Testis (tissue), 3 donors: ENCODE measurements around the gene TNNT2. TPM values are rescaled to one million over a fixed set of nuclear protein-coding genes. Genes with fewer than 3 reads are reported as not detected.

Experiments used
- DNase-seq: peaks from one replicate; pipeline ENCODE4 v3.0.0-alpha.2; 2019
- H3K27ac ChIP-seq, 2 donors: fragments of 200-600 bp; sonication (generic); one replicate each; pipeline ENCODE4 v1.5.1; 2019
- H3K27me3 ChIP-seq: fragments of 200-600 bp; sonication (generic); one replicate; pipeline ENCODE4 v1.5.1; 2019
- H3K36me3 ChIP-seq: fragments of 200-600 bp; sonication (generic); one replicate; pipeline ENCODE4 v1.5.1; 2017; ENCODE audit warnings: low read depth; ENCODE audit errors: missing control alignments
- H3K4me1 ChIP-seq: fragments of 200-600 bp; sonication (generic); one replicate; pipeline ENCODE4 v1.5.1; 2019
- H3K4me3 ChIP-seq, 2 donors: fragments of 200-600 bp; sonication (generic); one replicate each; pipeline ENCODE4 v1.5.1; 2017 to 2019
- H3K9me3 ChIP-seq: fragments of 200-600 bp; sonication (generic); one replicate; pipeline ENCODE4 v1.5.1; 2017
- POLR2A ChIP-seq: fragments of 450-650 bp; IDR thresholded peaks from one replicate; pipeline ENCODE4 v1.6.1; 2017; ENCODE audit warnings: antibody characterized with exemption, mild to moderate bottlenecking, moderate library complexity
- WGBS, 2 donors: methylation state at CpG; one replicate each; pipeline ENCODE4 v1.1.5; 2018; 5-methylcytosine and 5-hydroxymethylcytosine counted together
- intact Hi-C: fragments of 100-400 bp; cut with DNase I; formaldehyde crosslinking; loops from one replicate; pipeline ENCODE4 v1.15.1; 2023; ENCODE audit warnings: low total_unique reads
- polyA plus RNA-seq: library from polyadenylated mRNA; stranded (reverse); fragments of 350-450 nt; fragmentation: Illumina TruSeq; extraction: RNeasy Lipid Tissue Mini Kit (QIAGEN cat#74804); gene quantifications from one replicate; pipeline ENCODE4 v1.2.3, GENCODE V29; 2014; ENCODE audit warnings: low read depth, low replicate concordance; ENCODE audit not compliant: insufficient read depth
- total RNA-seq, 2 donors: library from RNA; depleted of rRNA; stranded (reverse); fragments of >200 nt; gene quantifications; one replicate each; pipeline ENCODE4 v1.2.3, GENCODE V29; 2016
- TF ChIP-seq, protein P1 (sequence below), 3 experiments: fragments of 450-650 bp in 2 of 3; fragments of 200-600 bp in 1 of 3; sonication (generic) in 1 of 3; IDR thresholded peaks; one replicate each; pipeline ENCODE4 v1.5.1; 2016 to 2019; ENCODE audit warnings: antibody characterized with exemption in 3 of 3, mild to moderate bottlenecking in 2 of 3, moderate library complexity in 1 of 3

Gene TNNT2
- total and polyA plus RNA-seq, 3 donors from 2014 or later: 0.79 to 2.7 (median 1.1) TPM

DNA sequence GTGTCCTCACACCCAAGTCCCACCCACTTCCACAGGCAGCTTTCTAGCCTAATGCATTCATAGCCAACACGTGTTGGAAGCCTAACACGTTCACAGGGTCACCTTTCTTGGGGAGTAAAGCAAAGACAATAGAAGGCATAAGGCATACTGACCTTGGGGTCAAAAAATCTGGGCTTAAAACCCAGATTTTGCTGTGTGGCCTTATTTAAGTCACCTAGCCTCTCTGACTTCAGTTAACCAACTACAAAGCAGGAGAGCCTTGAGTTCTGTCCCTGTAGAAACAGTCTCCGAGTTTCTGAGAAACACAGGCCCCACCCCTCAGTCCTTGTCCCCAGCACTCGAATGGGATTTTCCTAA, 1.4 kb downstream of the TNNT2 start:
- Histone ChIP-seq H3K27me3 (no peaks in the 10 kb centered on the region), H3K4me3 (no peak overlapping the region), H3K4me1 (no peaks in the 10 kb centered on the region), H3K9me3 (no peaks in the 10 kb centered on the region), H3K36me3 (no peaks in the 10 kb centered on the region), H3K27ac (no peak overlapping the region)
- intact Hi-C loops: no loop called here
- 63 to 76% methylated on average over 4 of the region's 4 CpGs for WGBS, 2 donors
- TF ChIP-seq POLR2A: no peak
- TF ChIP-seq, protein P1, sequence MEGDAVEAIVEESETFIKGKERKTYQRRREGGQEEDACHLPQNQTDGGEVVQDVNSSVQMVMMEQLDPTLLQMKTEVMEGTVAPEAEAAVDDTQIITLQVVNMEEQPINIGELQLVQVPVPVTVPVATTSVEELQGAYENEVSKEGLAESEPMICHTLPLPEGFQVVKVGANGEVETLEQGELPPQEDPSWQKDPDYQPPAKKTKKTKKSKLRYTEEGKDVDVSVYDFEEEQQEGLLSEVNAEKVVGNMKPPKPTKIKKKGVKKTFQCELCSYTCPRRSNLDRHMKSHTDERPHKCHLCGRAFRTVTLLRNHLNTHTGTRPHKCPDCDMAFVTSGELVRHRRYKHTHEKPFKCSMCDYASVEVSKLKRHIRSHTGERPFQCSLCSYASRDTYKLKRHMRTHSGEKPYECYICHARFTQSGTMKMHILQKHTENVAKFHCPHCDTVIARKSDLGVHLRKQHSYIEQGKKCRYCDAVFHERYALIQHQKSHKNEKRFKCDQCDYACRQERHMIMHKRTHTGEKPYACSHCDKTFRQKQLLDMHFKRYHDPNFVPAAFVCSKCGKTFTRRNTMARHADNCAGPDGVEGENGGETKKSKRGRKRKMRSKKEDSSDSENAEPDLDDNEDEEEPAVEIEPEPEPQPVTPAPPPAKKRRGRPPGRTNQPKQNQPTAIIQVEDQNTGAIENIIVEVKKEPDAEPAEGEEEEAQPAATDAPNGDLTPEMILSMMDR (IDR thresholded peaks at IDR 0.05): no peak
- DNase-seq: no peak

- no peaks in the 10 kb centered on the region for H3K27me3 ChIP-seq
- DNase-seq: no peak
- TF ChIP-seq, protein P1 (IDR thresholded peaks at IDR 0.05): no peak
- no peak for TF ChIP-seq POLR2A
Observed at GRCh38 chr1:201375169-201375568, 2.3 kb downstream of the TNNT2 start.

DNA sequence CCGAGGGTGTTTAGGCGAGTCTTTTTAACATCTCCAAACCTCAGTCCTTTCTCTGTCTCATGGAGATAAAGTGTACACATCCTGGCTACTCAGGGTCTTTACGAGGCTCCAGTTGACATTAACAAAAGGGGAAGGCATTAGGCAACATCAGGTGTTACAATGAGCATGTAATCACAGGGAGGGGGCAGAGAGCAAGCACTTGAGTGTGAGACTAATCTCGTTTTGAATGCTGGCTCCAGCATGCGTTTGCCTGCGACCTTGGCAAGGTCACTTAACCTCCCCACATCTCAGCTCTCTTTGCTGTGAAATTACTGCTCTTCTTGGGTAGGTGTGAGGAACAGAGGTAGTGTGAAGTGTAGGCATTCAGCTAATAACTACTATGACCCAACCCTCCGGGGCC, 3.1 kb downstream of the TNNT2 start:
- intact Hi-C loops: loop anchor here (5.0 kb wide), 1 partner anchor 287 kb away; no protein-coding TSS in a partner anchor
- no peaks in the 10 kb centered on the region for H3K27me3 ChIP-seq
- no peaks in the 10 kb centered on the region for H3K36me3 ChIP-seq
- no peak overlapping the region for H3K4me3 ChIP-seq
- no peak for DNase-seq
- H3K4me1 ChIP-seq: no peaks in the 10 kb centered on the region
- H3K9me3 ChIP-seq: no peaks in the 10 kb centered on the region
- TF ChIP-seq, protein P1 (IDR thresholded peaks at IDR 0.05): no peak
- no peak for TF ChIP-seq POLR2A
- H3K27ac ChIP-seq: no peak overlapping the region
- 48 to 52% methylated on average over 7 of the region's 7 CpGs for WGBS, 2 donors

More at GRCh38 chr1:201375169-201375568, 2.3 kb downstream of the TNNT2 start:
- Histone ChIP-seq H3K4me1 (no peaks in the 10 kb centered on the region), H3K9me3 (no peaks in the 10 kb centered on the region), H3K4me3 (no peak overlapping the region), H3K36me3 (no peaks in the 10 kb centered on the region), H3K27ac (no peak overlapping the region)
- intact Hi-C loops: no loop called here
- 53 to 86% methylated on average over 4 of the region's 4 CpGs for WGBS, 2 donors

GRCh38 chr1:201371792-201372191, 5.7 kb downstream of the TNNT2 start:
- H3K4me3 ChIP-seq: no peak overlapping the region
- no peak overlapping the region for H3K27ac ChIP-seq
- H3K36me3 ChIP-seq: no peaks in the 10 kb centered on the region
- 81 to 82% methylated on average over 6 of the region's 6 CpGs for WGBS, 2 donors
- DNase-seq: no peak
- no peaks in the 10 kb centered on the region for H3K4me1 ChIP-seq
- H3K9me3 ChIP-seq: no peaks in the 10 kb centered on the region
- intact Hi-C loops: loop anchor here (5.0 kb wide), 1 partner anchor 284 kb away; no protein-coding TSS in a partner anchor
- H3K27me3 ChIP-seq: no peaks in the 10 kb centered on the region
- TF ChIP-seq POLR2A: no peak
- TF ChIP-seq, protein P1 (IDR thresholded peaks at IDR 0.05): no peak

DNA sequence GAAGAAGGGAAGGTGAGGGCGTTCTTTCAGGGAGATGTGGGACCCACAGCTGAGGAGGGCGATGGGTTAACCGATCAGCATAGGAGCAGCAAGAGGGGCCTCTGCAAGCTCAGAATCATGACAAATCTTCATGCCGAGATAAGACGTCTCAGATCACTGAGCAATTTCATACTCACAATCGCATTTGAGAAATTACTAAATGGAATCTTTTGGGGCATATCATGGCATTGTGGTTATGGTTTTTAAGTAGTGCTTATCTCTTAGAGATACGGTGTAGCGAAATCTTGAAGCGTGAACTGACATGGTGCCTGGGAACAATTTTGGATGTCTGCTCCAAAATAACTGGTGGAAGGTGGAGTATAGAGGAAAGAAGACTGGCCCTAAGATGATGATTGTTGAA, 6.2 kb downstream of the TNNT2 start:
- H3K27ac ChIP-seq: no peak overlapping the region
- H3K9me3 ChIP-seq: no peaks in the 10 kb centered on the region
- H3K27me3 ChIP-seq: no peaks in the 10 kb centered on the region
- no peaks in the 10 kb centered on the region for H3K36me3 ChIP-seq
- no peak overlapping the region for H3K4me3 ChIP-seq
- 75 to 90% methylated on average over 9 of the region's 9 CpGs for WGBS, 2 donors
- TF ChIP-seq, protein P1 (IDR thresholded peaks at IDR 0.05): no peak
- no peak for TF ChIP-seq POLR2A
- intact Hi-C loops: loop anchor here (5.0 kb wide), 1 partner anchor 284 kb away; no protein-coding TSS in a partner anchor
- H3K4me1 ChIP-seq: no peaks in the 10 kb centered on the region
- DNase-seq: no peak
